Measurements from ENCODE around the gene YJEFN3. TPM values are rescaled to one million over a fixed set of nuclear protein-coding genes. Genes with fewer than 3 reads are reported as not detected.

Gene YJEFN3
- total RNA-seq, 4 donors from 2014 or later: 0.45 to 1.4 (median 0.96) TPM

GRCh38 chr19:19540064-19540714 is 11.5 kb downstream of the YJEFN3 start:
- TF ChIP-seq POLR2A (IDR thresholded peaks at IDR 0.05) (no peak), POLR2AphosphoS5 (IDR thresholded peaks at IDR 0.05) (no peak), CTCF (IDR thresholded peaks at IDR 0.05) (no peak)
- WGBS, 2 donors (ENCODE audit: low coverage in 1 of 2): 7% methylated on average over 3 of the region's 74 CpGs; no CpG with 5 or more reads in 1 of the 2 donors
- Histone ChIP-seq H3K4me3 (peak overlapping the region in 1 of 2 donors; percentile 22), H3K9me3 (peaks cover 0 to 6% (median 0%) of the 10 kb centered on the region in 3 donors), H3K4me1 (peaks cover 0 to 46% (median 22%) of the 10 kb centered on the region in 3 donors), H3K36me3 (peaks cover 0 to 9% of the 10 kb centered on the region in 2 donors), H3K27me3 (peaks cover 79% of the 10 kb centered on the region), H3K27ac (no peak overlapping the region)
- peak; percentile 28 for ATAC-seq

- Histone ChIP-seq H3K27me3 (peaks cover 87% of the 10 kb centered on the region), H3K36me3 (peaks cover 0 to 2% of the 10 kb centered on the region in 2 donors), H3K27ac (no peak overlapping the region), H3K4me3 (peak overlapping the region in 1 of 2 donors; percentile 22), H3K4me1 (peaks cover 0 to 46% (median 22%) of the 10 kb centered on the region in 3 donors), H3K9me3 (peaks cover 0 to 6% (median 0%) of the 10 kb centered on the region in 3 donors)
- no peak for ATAC-seq
- TF ChIP-seq POLR2A (IDR thresholded peaks at IDR 0.05) (no peak), EP300 (IDR thresholded peaks at IDR 0.05) (no peak), POLR2AphosphoS5 (IDR thresholded peaks at IDR 0.05) (no peak), CTCF (IDR thresholded peaks at IDR 0.05) (no peak)
- 0% methylated on average over 4 to 7 of the region's 45 CpGs for WGBS, 2 donors (ENCODE audit: low coverage in 1 of 2)
Observed at GRCh38 chr19:19540715-19541515, 12.2 kb downstream of the YJEFN3 start.

DNA sequence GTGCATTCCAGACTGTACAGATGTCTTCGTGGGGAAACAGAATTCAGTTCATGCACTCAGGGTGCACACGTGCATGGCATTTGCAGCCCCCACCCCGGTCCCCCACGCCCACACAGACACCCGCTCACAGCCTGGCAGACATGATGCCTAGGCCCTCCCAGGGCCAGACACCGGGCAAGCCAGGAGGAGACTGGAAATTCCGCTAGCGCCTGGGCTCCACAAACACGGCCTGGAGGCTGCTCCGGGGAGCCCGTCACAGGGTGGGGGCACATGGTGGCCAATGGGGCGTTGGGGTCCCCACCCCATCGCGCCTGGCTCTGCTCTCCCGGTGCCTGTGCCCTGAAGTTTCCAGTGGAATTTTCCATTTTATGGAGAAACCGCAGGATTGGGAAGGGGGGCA is 12.9 kb downstream of the YJEFN3 start:
- peaks cover 0 to 46% (median 22%) of the 10 kb centered on the region in 3 donors for H3K4me1 ChIP-seq
- no peaks in the 10 kb centered on the region for H3K36me3 ChIP-seq
- ATAC-seq: no peak
- H3K27ac ChIP-seq: no peak overlapping the region
- H3K4me3 ChIP-seq: no peak overlapping the region
- peaks cover 0 to 6% (median 0%) of the 10 kb centered on the region in 3 donors for H3K9me3 ChIP-seq
- no peak for TF ChIP-seq CTCF (IDR thresholded peaks at IDR 0.05)
- WGBS, 2 donors (ENCODE audit: low coverage in 1 of 2): 100% methylated on average over 1 of the region's 16 CpGs; no CpG with 5 or more reads in 1 of the 2 donors
- peaks cover 94% of the 10 kb centered on the region for H3K27me3 ChIP-seq

GRCh38 chr19:19542507-19542906 is 13.8 kb downstream of the YJEFN3 start:
- Histone ChIP-seq H3K36me3 (no peaks in the 10 kb centered on the region), H3K4me3 (no peak overlapping the region), H3K27me3 (peaks cover 100% of the 10 kb centered on the region), H3K9me3 (peaks cover 0 to 6% (median 0%) of the 10 kb centered on the region in 3 donors), H3K27ac (no peak overlapping the region), H3K4me1 (peaks cover 0 to 40% (median 22%) of the 10 kb centered on the region in 3 donors)
- TF ChIP-seq EP300 (IDR thresholded peaks at IDR 0.05) (no peak), POLR2A (IDR thresholded peaks at IDR 0.05) (no peak), CTCF (IDR thresholded peaks at IDR 0.05) (no peak), POLR2AphosphoS5 (IDR thresholded peaks at IDR 0.05) (no peak)
- ATAC-seq: no peak
- WGBS, 2 donors (ENCODE audit: low coverage in 1 of 2): 71 to 83% methylated on average over 2 to 4 of the region's 12 CpGs

Measured in gastroesophageal sphincter (tissue), 4 donors.